ENCODE data around the gene HOXB5. TPM values are rescaled to one million over a fixed set of nuclear protein-coding genes. Genes with fewer than 3 reads are reported as not detected.

Gene HOXB5
- total RNA-seq, 1 experiment from 2014 or later: 2.3 TPM

GRCh38 chr17:48593840-48594537 lies 410 bp upstream of the HOXB5 start:
- DNase-seq (ENCODE audit: extremely low read depth, low read depth): no peak

DNA sequence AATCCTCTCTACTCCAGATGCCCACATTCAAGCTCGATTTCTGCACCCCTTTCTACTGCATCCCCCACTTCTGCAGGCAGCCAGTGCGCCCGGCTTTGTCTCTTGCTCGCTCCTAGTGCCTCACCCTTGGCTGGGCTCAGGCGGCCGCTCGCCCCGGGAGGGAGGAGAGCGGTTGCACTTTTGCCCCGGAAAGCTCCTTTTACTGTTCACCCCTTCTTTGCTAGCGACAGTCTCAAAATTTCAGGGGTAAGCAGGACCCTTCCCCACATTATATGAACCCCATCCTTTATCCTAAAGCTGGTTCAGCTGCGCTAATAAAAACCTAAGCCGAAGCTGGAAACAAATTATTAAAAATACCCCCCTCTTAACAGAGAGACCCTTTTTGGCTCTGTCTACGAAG lies 1.0 kb downstream of the HOXB5 start:
- DNase-seq (ENCODE audit: extremely low read depth, low read depth): no peak

DNA sequence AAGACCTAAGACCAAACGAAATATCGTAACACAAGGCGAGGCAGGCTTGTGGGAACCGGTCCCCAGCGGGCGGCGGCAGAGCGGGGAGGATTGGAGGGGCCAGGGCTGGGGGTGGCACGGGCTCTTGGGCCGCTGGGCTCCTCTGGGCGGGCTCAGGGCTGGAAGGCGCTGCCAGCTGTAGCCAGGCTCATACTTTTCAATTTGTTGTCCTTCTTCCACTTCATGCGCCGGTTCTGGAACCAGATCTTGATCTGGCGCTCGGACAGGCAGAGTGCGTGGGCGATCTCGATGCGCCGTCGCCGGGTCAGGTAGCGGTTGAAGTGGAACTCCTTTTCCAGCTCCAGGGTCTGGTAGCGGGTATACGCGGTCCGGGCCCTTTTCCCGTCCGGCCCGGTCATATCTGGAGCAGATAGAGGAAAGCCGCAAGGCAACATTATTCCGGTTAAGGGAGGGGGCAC lies 1.5 kb downstream of the HOXB5 start:
- DNase-seq (ENCODE audit: extremely low read depth, low read depth): no peak

DNA sequence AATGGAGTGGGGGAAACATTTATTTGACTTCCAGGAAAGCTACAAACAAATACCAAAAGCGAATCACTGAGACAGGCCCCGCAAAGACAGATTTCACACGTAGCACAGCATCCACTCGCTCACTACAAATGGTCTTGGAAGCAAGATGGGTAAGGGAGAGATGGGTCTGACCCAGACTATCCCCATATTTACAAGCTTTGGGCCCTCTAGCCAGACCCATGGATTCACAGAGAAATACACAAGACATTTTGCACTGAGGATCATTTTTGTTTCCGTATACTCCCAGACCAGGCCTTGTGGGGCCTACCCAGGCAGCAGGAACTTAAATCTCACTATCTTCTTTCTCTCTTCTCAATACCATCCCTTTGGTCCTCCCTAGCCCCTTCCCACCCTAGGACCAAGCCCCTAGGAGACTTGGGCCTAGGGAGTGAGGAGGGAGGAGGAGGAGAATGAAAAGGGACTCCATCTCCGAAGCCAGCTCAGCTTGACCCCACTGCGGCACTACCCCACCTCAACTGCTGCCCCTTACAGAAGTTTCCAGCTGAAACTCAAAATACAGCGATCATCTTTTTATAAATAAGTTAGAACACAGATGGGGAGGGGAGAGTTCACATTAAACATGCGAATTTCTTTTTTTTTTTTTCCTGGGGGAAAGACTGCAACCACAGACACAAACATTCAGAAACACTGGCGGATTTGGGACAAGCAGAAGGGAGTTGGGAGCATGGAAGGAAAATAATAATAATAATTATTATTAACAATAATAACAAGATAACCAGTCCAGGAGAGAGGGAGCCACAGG lies 2.1 kb downstream of the HOXB5 start:
- no peak for DNase-seq (ENCODE audit: extremely low read depth, low read depth)

DNA sequence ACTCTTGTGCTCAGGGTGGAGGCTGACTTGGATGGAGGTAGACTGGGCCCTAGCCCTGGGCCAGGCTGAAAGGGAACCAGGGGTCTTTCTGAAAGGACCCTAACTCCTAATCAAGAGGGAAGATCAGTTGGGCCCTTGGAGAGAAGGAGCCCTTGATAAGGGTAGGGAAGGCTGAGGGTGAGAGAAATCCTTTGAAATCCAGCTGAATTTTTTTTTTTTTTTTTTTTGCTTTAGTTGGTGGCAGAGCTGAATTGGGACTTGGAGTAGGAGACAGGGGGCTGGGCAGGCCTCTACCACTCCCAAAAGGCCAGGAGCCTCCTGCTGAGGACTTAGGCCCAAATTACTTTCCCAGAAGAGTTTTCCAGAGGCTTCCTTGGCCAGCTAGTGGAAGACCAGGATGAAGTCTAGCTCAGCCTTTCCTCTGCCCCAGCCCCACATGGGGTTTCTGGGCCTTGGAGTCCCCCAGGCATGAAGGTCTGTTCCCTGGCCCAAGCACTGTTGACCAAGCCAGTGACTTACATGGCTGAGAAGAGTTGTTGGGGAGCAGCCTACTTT lies 2.9 kb downstream of the HOXB5 start:
- no peak for DNase-seq (ENCODE audit: extremely low read depth, low read depth)

DNA sequence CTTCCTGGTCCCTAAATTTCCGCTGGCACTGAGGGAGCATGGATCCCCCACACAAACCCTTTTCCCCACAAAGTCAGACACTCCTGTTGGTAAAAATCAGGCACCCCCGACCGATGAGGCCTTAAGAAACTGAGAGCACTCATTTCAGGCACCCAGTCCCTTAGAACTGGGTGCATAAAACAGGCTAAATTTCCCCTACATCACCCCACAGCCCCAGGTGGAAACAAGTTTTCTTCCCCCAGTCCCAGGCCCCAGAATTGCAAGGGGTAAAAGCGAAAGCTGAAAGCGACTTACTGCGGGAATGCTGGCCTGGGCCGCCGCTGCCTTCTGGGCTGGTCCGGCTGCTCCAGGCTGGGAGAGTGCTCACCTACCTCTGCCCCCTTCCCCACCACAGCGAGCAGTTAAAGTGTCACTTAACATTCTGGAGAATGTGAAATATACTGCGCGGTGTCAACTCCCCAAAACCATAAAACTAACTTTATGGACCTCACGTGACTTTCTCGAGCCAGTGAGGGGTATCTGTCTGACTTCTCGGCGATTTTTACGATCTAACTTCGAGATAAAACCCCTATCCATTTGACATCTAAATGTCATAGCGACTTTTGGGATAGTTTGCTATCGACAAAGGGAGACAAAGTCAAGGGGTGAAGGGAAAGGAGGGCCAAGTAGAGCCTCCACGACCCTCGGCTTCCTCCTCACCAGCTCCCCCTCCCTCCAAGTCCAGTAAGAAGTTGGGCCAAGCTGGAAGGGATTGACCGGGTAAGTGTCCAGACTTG lies 3.6 kb downstream of the HOXB5 start, which contains the start of gene HOXB3:
Gene HOXB3 (minus strand): TSS at position 411 of the 776 bp plus-strand sequence. CDS start 37,767 bp downstream, outside the sequence.
- no peak for DNase-seq (ENCODE audit: extremely low read depth, low read depth)

- no peak for DNase-seq (ENCODE audit: extremely low read depth, low read depth)
Observed at GRCh38 chr17:48589060-48589830, 4.3 kb downstream of the HOXB5 start.

GRCh38 chr17:48588528-48588927 lies 5.1 kb downstream of the HOXB5 start:
- no peak for DNase-seq (ENCODE audit: extremely low read depth, low read depth)

- no peak for DNase-seq (ENCODE audit: extremely low read depth, low read depth)
Observed at GRCh38 chr17:48588074-48588415, 5.5 kb downstream of the HOXB5 start.

DNA sequence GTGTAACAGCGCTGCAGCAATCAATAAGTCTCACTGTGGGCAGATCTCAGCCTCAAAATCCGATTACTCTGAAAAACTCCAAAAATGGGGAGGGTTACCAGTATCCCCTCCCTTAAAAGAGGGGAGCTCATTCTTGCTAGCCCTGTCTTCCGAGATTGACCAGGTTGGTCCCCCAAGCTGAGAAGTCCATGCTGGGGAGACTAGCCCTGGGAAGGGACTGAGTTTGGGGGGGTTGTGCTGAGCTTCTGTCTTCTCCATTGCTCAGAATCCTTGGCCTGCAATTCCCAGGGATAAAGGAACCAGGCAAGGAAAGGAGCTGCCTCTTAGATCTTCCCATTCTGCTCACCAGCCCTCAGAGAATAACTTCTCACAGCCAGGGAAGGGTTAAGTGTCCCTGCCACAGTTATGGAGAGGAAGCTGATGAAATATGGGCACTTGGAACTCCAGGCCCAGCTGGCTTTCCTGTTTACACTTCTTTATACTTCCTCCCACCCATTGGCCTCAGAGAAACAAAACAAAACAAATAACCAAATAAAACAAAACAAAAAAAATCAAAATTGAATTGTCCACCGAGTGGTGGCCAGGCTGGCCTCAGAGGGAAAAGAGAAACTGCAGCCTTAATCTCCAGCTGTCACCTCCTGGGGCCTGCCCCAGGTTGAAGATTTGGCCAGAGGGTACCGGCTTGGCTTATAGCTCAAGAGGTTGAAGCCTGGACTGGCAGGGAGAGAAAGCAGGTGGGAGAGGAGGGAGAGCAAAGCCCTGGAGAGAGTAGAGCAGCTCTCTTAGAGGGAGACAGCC lies 6.1 kb downstream of the HOXB5 start:
- DNase-seq (ENCODE audit: extremely low read depth, low read depth): no peak

DNA sequence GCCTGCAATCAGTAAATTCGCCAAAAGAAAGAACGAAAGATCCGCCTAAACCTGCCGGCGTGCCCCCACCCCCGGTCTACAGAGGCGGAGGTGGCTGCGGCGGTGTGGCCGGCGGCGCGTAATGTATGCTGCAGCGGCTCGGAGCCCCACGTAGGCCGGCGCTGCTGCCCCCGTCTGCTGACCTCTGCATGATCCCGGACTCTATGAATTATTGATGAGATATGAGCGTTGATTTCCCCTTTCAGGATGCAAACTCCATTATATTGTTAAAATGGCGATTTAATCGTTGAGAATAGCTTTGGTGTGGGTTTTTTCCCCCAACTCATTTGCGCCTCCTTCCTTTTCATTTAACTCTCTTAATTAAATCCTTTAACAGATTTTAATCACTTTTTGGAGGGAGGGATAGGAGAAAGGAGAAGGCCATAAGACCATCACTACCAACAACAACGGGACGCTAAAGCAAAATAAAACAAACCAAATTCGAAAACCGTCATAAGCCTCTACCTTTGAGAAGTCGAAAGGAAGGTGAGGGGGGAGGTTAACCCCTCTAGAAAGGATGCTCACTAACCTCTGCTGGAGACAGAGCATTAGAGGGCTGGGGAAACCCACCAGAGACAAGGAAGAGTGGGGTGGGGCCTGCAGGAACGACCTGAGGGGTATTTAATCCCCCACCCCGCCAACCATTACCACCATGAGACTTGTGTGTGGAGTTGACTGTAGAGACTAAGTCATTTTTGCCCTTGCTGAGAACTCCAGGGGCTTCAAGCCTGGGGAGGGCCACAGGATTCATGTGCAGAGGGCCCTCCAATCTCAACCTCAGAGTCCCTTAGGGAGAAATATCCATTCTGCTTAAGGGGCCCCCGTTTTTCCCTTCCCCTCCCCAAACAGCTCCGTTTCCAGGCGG lies 7.0 kb downstream of the HOXB5 start:
- no peak for DNase-seq (ENCODE audit: extremely low read depth, low read depth)

- DNase-seq (ENCODE audit: extremely low read depth, low read depth): no peak
Observed at GRCh38 chr17:48584223-48584741, 9.3 kb downstream of the HOXB5 start.

- no peak for DNase-seq (ENCODE audit: extremely low read depth, low read depth)
Observed at GRCh38 chr17:48583708-48584222, 9.8 kb downstream of the HOXB5 start.

DNA sequence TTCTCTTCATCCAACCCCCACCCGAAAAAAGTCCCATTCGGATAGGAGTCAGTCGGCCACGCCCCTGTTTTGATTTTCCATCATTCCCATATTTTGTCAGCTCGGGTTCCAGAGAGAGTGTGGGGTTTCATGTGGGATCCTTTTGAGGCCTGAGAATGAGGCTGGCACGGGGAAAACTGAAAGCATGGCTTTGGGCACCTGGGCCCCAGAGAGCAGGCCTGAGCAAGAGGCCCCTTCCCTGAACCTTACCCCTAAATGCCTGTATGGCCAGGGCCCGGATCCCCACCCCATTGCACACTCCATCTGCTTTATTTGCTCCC lies 10.9 kb downstream of the HOXB5 start:
- DNase-seq (ENCODE audit: extremely low read depth, low read depth): no peak

- DNase-seq (ENCODE audit: extremely low read depth, low read depth): no peak
Observed at GRCh38 chr17:48579760-48580554, 13.6 kb downstream of the HOXB5 start.

- no peak for DNase-seq (ENCODE audit: extremely low read depth, low read depth)
Observed at GRCh38 chr17:48579471-48579759, 14.2 kb downstream of the HOXB5 start.

Measured in NCI-H460 (cell line).